SK-N-SH (cell line): Measurements from ENCODE around the gene KLF16. TPM values are rescaled to one million over a fixed set of nuclear protein-coding genes. Genes with fewer than 3 reads are reported as not detected.

ENCODE experiments used
- CTCF ChIA-PET: fragments of 300-600, 350-600 bp; formaldehyde crosslinking; extraction: SDS; loops from one replicate; lab custom pipeline; 2021; lab: Yijun Ruan, JAX
- POLR2A ChIA-PET: fragments of 350-600 bp; sonication (Branson Sonifier 250); formaldehyde crosslinking; extraction: SDS; loops from one replicate; lab custom pipeline; 2020; ENCODE audit warnings: antibody characterized with exemption, inconsistent platforms; lab: Yijun Ruan, JAX
- DNase-seq: peaks from one replicate; pipeline ENCODE4 v3.0.0; 2012
- H2AFZ ChIP-seq: fragments of 200-600 bp; sonication (generic); 2 replicates; pipeline ENCODE4 v1.8.1; 2016; ENCODE audit warnings: antibody characterized with exemption, mild to moderate bottlenecking, low read depth
- H3F3A ChIP-seq: fragments of 200-600 bp; sonication (generic); replicated peaks from 2 replicates; pipeline ENCODE3; 2016; ENCODE audit warnings: antibody characterized with exemption, mild to moderate bottlenecking; ENCODE audit not compliant: insufficient read depth
- H3K27ac ChIP-seq, 2 experiments: fragments of 200-500 bp in 1 of 2; fragments of 200-600 bp in 1 of 2; sonication (Bioruptor generic) in 1 of 2; sonication (generic), shearing (Covaris generic) in 1 of 2; 2 replicates each; pipeline versions ENCODE4 v1.5.1 to v1.6.1; 2014 to 2016; ENCODE audit warnings: low read depth in 2 of 2, inconsistent platforms in 1 of 2, low read length in 1 of 2, mild to moderate bottlenecking in 1 of 2, mixed read lengths in 1 of 2
- H3K27me3 ChIP-seq: fragments of 200-600 bp; sonication (generic), shearing (Covaris generic); 2 replicates; pipeline ENCODE4 v1.6.1; 2016; ENCODE audit warnings: mixed run types; ENCODE audit not compliant: insufficient read depth
- H3K36me3 ChIP-seq, 2 experiments: fragments of 200-500 bp in 1 of 2; fragments of 200-600 bp in 1 of 2; sonication (Bioruptor generic) in 1 of 2; sonication (generic) in 1 of 2; replicated peaks in 1 of 2; 2 replicates each; pipeline versions ENCODE3 to v1.5.1; 2014 to 2016; ENCODE audit warnings: low read length in 1 of 2, mild to moderate bottlenecking in 1 of 2; ENCODE audit not compliant: insufficient read depth in 2 of 2, control insufficient read depth in 1 of 2
- H3K4me1 ChIP-seq, 2 experiments: fragments of 200-500 bp in 1 of 2; fragments of 200-600 bp in 1 of 2; sonication (Bioruptor generic) in 1 of 2; sonication (generic), shearing (Covaris generic) in 1 of 2; 2 replicates each; pipeline versions ENCODE4 v1.5.1 to v1.6.1; 2014 to 2016; ENCODE audit warnings: low read depth in 1 of 2, low read length in 1 of 2, mixed run types in 1 of 2; ENCODE audit not compliant: insufficient read depth in 2 of 2, control insufficient read depth in 1 of 2
- H3K4me2 ChIP-seq: fragments of 200-600 bp; sonication (generic), shearing (Covaris generic); 2 replicates; pipeline ENCODE4 v1.6.1; 2017; ENCODE audit warnings: mixed run types
- H3K4me3 ChIP-seq, 2 experiments: fragments of 200-500 bp in 1 of 2; fragments of 200-600 bp in 1 of 2; sonication (Bioruptor generic) in 1 of 2; sonication (generic), shearing (Covaris generic) in 1 of 2; 2 replicates each; pipeline versions ENCODE4 v1.5.1 to v1.8.1; 2014 to 2016; ENCODE audit warnings: low read depth in 2 of 2, inconsistent platforms in 1 of 2, low read length in 1 of 2, mild to moderate bottlenecking in 1 of 2, mixed read lengths in 1 of 2, moderate library complexity in 1 of 2
- H3K79me2 ChIP-seq: fragments of 200-600 bp; sonication (generic); 2 replicates; pipeline ENCODE4 v1.8.1; 2017; ENCODE audit warnings: mild to moderate bottlenecking; ENCODE audit not compliant: insufficient read depth
- H3K9ac ChIP-seq: fragments of 200-600 bp; sonication (generic); 2 replicates; pipeline ENCODE4 v1.6.1; 2017; ENCODE audit warnings: mixed run types
- H3K9me2 ChIP-seq: fragments of 200-600 bp; sonication (generic); 2 replicates; pipeline ENCODE4 v1.6.1; 2017; ENCODE audit warnings: mixed run types
- H3K9me3 ChIP-seq: fragments of 200-600 bp; sonication (generic); 2 replicates; pipeline ENCODE4 v1.6.1; 2017; ENCODE audit warnings: mixed run types, mild to moderate bottlenecking, moderate library complexity
- H4K20me1 ChIP-seq: fragments of 200-600 bp; sonication (generic); 2 replicates; pipeline ENCODE4 v1.6.1; 2017; ENCODE audit warnings: mild to moderate bottlenecking, mixed run types; ENCODE audit not compliant: insufficient read depth
- CTCF ChIP-seq: fragments of 200-600 bp; sonication (generic); IDR thresholded peaks from 2 replicates; pipeline ENCODE4 v1.6.1; 2017; ENCODE audit warnings: antibody characterized with exemption, mild to moderate bottlenecking, moderate library complexity
- ELF1 ChIP-seq: IDR thresholded peaks from 2 replicates; pipeline ENCODE4 v1.4.0; 2012
- EP300 ChIP-seq, 2 experiments: IDR thresholded peaks; 2 replicates each; pipeline versions ENCODE4 v1.4.0 to v1.6.1; 2012; ENCODE audit warnings: borderline replicate concordance in 1 of 2, low read depth in 1 of 2, low read length in 1 of 2
- EZH2phosphoT487 ChIP-seq: fragments of 200-600 bp; sonication (generic); IDR thresholded peaks from 2 replicates; pipeline ENCODE4 v1.6.1; 2017; ENCODE audit warnings: low read depth, mixed run types, mild to moderate bottlenecking, antibody characterized with exemption, moderate library complexity, borderline replicate concordance
- FOXJ3 ChIP-seq: sonication (generic); formaldehyde crosslinking; IDR thresholded peaks from 2 replicates; pipeline ENCODE4 v1.5.1; 2020; ENCODE audit warnings: mild to moderate bottlenecking, missing genetic modification reagents
- FOXM1 ChIP-seq: IDR thresholded peaks from 2 replicates; pipeline ENCODE4 v1.4.0; 2012; ENCODE audit warnings: low read depth, mild to moderate bottlenecking
- GABPA ChIP-seq: IDR thresholded peaks from 2 replicates; pipeline ENCODE4 v1.4.0; 2012; ENCODE audit warnings: low read depth, mild to moderate bottlenecking
- MEF2A ChIP-seq: IDR thresholded peaks from 2 replicates; pipeline ENCODE4 v1.4.0; 2012; ENCODE audit warnings: low read depth, borderline replicate concordance
- MXI1 ChIP-seq: IDR thresholded peaks from 2 replicates; pipeline ENCODE4 v1.6.1; 2012; ENCODE audit warnings: mild to moderate bottlenecking, low read depth, low read length, improper control_type of control experiment
- NFIC ChIP-seq: IDR thresholded peaks from 2 replicates; pipeline ENCODE4 v1.4.0; 2012; ENCODE audit warnings: borderline replicate concordance
- RCOR1 ChIP-seq: fragments of 150-350 bp; IDR thresholded peaks from 2 replicates; pipeline ENCODE4 v1.6.1; 2017; ENCODE audit warnings: antibody characterized with exemption, low read length
- SIN3A ChIP-seq: IDR thresholded peaks from 2 replicates; pipeline ENCODE4 v1.6.1; 2012; ENCODE audit warnings: low read depth, mild to moderate bottlenecking, low read length, moderate library complexity, borderline replicate concordance
- SMC3 ChIP-seq: IDR thresholded peaks from 2 replicates; pipeline ENCODE4 v1.6.1; 2012; ENCODE audit warnings: low read depth, low read length, improper control_type of control experiment
- TAF1 ChIP-seq: IDR thresholded peaks from 2 replicates; pipeline ENCODE4 v1.6.1; 2012; ENCODE audit warnings: low read depth, mild to moderate bottlenecking, low read length, moderate library complexity, borderline replicate concordance
- TCF12 ChIP-seq: IDR thresholded peaks from 2 replicates; pipeline ENCODE4 v1.4.0; 2012
- USF1 ChIP-seq: IDR thresholded peaks from 2 replicates; pipeline ENCODE4 v1.4.0; 2012; ENCODE audit warnings: low read depth, borderline replicate concordance
- USF2 ChIP-seq: fragments of 150-350 bp; IDR thresholded peaks from 2 replicates; pipeline ENCODE4 v1.6.1; 2017; ENCODE audit warnings: antibody characterized with exemption, low read length, low read depth, borderline replicate concordance
- WGBS: methylation state at CpG from one replicate; pipeline ENCODE4 v1.1.6; 2017; ENCODE audit warnings: low lambda C conversion rate; 5-methylcytosine and 5-hydroxymethylcytosine counted together
- polyA plus RNA-seq, 3 experiments: library from polyadenylated mRNA; depleted of rRNA; stranded (reverse); fragments of >200 nt; gene quantifications; 2 replicates each; pipeline ENCODE4 v1.2.3, GENCODE V29; 2012
- TF ChIP-seq, protein P1 (sequence below): IDR thresholded peaks from 2 replicates; pipeline ENCODE4 v1.4.0; 2012; ENCODE audit warnings: low read depth, borderline replicate concordance
- TF ChIP-seq, protein P2 (sequence below): fragments of 150-350 bp; IDR thresholded peaks from 2 replicates; pipeline ENCODE4 v1.6.1; 2016; ENCODE audit warnings: mild to moderate bottlenecking, low read depth, low read length

Gene KLF16
- polyA plus RNA-seq, 1 of the 3 experiments (the other 2 are of a cell fraction): 16.1 TPM

DNA sequence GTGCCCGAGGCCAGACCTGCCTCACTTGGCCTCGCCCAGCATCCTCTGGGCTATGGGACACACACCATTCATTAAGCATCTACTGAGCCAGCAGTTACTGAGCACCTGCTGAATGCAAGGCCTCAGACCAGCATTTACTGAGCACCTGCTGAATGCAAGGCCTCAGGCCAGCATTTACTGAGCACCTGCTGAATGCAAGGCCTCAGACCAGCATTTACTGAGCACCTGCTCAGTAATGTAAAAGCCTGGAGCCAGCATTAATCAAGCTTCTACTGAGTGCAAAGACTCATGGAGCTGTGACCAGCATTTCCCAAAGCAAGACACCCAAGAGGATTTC is 55.0 kb downstream of the KLF16 start:
- Histone ChIP-seq H3K27ac (no peak overlapping the region), H4K20me1 (no peaks in the 10 kb centered on the region), H3K79me2 (no peaks in the 10 kb centered on the region), H3K4me3 (no peak overlapping the region), H3K4me1 (peaks cover 0 to 12% of the 10 kb centered on the region in 2 experiments; a peak in 1 of 4 replicates), H3K27me3 (no peaks in the 10 kb centered on the region), H3K9me3 (no peaks in the 10 kb centered on the region), H3K4me2 (no peak overlapping the region), H2AFZ (no peak overlapping the region), H3K36me3 (no peaks in the 10 kb centered on the region), H3K9ac (no peak overlapping the region), H3F3A (peaks cover 4% of the 10 kb centered on the region), H3K9me2 (no peaks in the 10 kb centered on the region)
- WGBS: no CpG with 5 or more reads among the region's 2 CpGs
- TF ChIP-seq ELF1 (no peak), SIN3A (no peak), MXI1 (no peak), NFIC (no peak), CTCF (no peak), USF1 (no peak), FOXJ3 (CRISPR knock-in tag) (no peak), EP300 (IDR thresholded peaks at IDR 0.05; ENCODE audit: borderline replicate concordance in 1 of 2, low read depth in 1 of 2, low read length in 1 of 2) (no peak), MEF2A (no peak), GABPA (no peak), FOXM1 (no peak), EZH2phosphoT487 (no peak), USF2 (no peak), SMC3 (no peak), TAF1 (no peak), TCF12 (no peak), RCOR1 (no peak)
- TF ChIP-seq, protein P1, sequence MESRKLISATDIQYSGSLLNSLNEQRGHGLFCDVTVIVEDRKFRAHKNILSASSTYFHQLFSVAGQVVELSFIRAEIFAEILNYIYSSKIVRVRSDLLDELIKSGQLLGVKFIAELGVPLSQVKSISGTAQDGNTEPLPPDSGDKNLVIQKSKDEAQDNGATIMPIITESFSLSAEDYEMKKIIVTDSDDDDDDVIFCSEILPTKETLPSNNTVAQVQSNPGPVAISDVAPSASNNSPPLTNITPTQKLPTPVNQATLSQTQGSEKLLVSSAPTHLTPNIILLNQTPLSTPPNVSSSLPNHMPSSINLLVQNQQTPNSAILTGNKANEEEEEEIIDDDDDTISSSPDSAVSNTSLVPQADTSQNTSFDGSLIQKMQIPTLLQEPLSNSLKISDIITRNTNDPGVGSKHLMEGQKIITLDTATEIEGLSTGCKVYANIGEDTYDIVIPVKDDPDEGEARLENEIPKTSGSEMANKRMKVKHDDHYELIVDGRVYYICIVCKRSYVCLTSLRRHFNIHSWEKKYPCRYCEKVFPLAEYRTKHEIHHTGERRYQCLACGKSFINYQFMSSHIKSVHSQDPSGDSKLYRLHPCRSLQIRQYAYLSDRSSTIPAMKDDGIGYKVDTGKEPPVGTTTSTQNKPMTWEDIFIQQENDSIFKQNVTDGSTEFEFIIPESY: no peak
- TF ChIP-seq, protein P2, sequence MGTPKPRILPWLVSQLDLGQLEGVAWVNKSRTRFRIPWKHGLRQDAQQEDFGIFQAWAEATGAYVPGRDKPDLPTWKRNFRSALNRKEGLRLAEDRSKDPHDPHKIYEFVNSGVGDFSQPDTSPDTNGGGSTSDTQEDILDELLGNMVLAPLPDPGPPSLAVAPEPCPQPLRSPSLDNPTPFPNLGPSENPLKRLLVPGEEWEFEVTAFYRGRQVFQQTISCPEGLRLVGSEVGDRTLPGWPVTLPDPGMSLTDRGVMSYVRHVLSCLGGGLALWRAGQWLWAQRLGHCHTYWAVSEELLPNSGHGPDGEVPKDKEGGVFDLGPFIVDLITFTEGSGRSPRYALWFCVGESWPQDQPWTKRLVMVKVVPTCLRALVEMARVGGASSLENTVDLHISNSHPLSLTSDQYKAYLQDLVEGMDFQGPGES: no peak
- ChIA-PET POLR2A (no interaction called here), CTCF (interaction anchor here (3.4 kb wide), 1 partner anchor 18 kb away, joined by 14 read pairs; no protein-coding TSS in a partner anchor)
- no peak for DNase-seq
